ENCODE results near the gene KTN1.

KTN1 gene

GRCh38 chr14:55718551-55718950 lies 138.5 kb downstream of the KTN1 start:
- DNase-seq, result no peak

- no peak for DNase-seq
Observed at GRCh38 chr14:55720796-55721195, 140.8 kb downstream of the KTN1 start.

GRCh38 chr14:55721353-55721752 lies 141.3 kb downstream of the KTN1 start:
- DNase-seq, result no peak

GRCh38 chr14:55722054-55722453 lies 142.0 kb downstream of the KTN1 start:
- no peak for DNase-seq

GRCh38 chr14:55724736-55725135 lies 144.7 kb downstream of the KTN1 start:
- DNase-seq, result no peak

- DNase-seq, result no peak
Observed at GRCh38 chr14:55730592-55731310, 150.7 kb downstream of the KTN1 start.

- no peak for DNase-seq
Observed at GRCh38 chr14:55731311-55731872, 151.4 kb downstream of the KTN1 start.

DNA sequence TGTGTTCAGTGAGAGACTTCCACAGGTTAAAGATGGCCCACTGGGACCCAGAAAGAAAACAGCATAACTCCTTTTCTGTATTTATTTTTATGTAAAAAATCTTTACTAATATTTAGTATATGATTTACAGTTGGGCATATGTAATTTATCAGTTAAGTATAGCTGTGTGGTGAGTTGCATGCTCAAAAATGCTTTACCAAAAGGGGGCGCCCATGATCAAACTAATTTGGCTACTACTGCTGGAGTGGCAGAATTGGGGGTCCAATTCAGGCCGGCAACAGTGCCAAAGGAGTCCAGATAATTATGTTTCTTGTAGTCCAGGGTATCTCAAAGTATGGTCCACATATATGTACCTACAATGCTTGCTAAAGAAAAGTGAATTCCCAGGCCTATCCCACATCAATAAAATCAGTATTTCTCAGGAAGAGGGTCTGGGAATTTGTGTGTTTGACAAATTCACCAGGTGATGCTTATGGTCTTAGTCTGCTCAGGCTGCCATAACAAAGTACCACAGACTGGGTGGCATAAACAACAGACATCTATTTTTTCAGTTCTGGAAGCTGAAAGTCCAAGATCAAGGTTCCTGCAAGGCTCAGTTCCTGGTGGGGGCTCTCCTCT lies 152.0 kb downstream of the KTN1 start:
- DNase-seq, result no peak

DNA sequence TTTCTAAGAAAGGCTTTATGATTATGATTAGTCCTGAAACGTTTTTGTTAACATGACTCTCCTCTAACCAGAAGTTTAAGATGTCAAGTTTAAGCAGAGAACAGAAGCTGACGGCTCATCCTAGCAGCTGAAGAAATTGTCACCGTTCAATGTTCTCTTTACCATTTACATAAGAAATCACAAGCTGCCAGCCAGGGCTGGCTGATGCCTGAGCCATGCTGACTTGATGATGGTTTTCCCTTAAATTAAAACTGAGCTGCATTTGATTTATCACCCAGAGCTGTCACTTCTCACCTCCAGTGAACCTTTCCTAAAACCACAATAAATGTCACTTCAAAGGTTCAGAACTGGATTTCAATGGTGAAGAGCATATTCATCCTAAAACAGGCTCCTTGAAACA lies 153.6 kb downstream of the KTN1 start:
- no peak for DNase-seq
